Measurements from ENCODE around the gene SF3B2.
A peak's percentile ranks its signal among the peaks of the same experiment; 100 is the strongest.
"Not testable (repeated sequence)": the region's sequence is repeated elsewhere in the genome, so short reads cannot be mapped to it uniquely, and the experiment has no call there.

The SF3B2 gene

DNA sequence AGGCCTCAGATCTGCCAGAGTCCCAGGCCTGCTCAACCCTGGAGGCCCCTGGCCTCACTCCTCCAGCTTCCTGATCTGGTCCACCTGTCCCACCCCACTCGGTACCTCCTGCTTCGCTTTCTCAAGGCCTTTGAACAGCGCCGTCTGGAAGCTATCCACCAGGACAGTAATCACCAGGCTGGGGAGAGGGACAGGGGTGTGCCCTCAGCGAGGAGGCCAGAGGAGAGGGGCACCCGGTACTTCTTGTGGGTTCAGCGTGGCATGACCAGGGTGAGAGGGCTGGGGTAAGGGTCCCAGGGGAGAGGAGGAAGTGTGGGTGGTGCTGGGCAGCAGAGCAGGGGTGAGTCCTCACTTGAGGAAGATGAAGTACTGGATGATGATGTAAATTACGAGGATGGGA is 32.0 kb upstream of the SF3B2 start:
- DNase-seq: no peak

DNA sequence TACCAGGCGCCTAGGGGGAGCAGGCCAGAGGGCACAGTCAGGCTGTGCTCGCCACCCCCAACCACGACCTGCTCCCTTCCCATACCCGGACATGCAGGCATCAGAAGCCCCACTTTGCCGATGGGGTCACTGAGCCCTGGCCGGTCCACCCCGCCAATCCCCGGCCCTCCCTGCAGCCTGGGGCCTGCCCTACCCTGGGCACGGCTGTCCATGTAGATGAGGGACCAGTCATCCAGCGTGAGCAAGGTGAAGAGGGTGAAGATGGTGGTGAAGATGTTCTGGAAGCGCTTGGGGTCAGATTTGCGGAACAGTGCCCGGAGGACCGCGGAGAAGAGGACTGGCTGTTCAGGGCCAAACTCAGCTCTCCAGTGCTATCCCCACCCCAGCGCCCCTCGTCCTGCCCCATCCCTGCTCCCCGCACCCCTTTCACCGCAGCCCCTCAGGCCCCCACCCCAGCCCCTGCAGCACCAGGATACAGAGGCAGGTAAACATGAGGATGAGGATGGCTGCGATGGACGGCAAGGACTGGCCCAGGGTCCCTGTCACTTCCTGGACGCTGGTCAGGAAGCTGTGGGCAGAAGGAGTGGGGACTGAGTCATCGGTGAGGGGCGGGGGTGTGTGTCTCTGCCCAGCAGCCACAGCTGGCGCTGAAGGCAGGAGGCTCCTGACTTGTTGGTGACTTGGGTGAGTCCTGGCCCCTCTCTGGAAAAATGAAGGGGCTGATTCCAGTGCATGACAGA is 31.4 kb upstream of the SF3B2 start:
- DNase-seq: no peak

DNA sequence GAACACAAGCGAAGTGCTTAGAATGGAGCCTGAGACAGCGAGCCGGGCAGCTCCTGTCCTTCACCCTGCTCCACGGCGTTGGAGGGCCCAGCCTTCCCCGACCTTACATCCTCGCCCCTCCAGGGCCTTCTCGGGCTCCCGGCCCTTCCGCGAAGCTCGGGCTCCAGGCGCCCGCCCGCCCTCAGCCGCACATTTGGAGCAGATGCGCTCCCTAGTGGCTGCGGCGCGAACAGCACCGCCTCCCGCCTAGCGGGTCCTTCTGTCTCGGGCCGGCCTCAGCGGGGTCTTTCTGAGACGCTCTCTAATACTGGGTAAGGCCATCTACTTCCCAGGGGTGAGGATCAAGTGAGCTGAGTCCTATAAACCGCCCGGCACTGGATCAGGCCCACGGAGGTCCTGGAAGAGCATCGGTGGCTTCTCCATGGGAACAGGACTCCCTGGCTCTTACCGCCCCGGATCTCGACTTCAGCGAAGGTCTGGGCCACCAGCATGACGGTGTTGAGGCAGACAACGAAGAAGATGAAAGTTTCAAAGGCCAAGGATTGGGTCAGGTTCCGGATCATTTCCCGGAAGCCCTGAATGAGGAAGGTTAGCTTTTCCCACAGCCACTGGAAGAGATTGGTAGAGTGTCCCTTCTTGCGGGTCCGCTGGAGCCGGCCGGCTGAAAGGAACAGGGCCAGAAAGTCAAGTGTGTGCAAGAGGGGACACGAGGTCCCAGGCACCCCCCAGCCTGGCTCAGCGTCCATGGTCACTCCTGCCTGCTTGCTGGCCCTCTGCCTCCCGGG is 29.6 kb upstream of the SF3B2 start:
- peak; percentile 76 for DNase-seq

DNA sequence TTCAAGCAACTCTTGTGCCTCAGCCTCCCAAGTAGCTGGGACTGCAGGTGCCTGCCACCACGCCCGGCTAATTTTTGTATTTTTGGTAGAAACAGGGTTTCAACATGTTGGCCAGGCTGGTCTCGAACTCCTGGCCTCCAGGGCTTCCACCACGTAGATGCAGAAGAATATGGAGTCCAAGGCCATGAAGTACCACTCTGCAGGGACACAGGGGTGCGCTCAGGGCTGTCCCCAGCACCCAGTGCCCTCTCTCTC is 29.1 kb upstream of the SF3B2 start:
- not testable (repeated sequence) for DNase-seq

DNA sequence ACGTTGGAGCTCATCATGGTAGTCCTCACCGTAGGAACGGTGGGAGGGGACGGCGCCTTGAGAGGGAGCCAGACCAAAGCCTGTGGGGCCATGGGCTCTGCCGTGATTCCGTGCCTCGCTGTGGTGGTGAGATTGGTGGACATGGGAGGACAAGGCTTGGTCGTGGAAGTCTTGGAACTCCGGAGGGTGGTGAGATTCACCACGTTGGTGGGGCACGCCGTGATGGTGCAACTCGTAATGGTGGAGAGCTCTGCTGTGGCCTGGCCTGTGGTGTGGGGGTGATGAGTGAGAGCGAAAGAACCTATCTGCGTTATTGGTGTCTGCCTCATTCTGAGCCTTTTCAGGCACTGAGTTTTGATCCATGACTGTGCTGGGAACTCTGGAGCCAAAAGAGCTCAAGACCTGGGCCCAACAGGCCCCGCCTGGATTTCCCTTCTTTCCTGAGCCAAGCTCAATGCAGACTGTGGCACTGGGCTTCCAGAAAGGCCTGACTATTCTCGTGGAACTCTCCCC is 26.1 kb upstream of the SF3B2 start, which contains the start of gene CATSPER1:
CATSPER1 (minus strand) TSS at position 463 of the 513 bp plus-strand sequence; CDS start at position 363, 100 bp downstream.
- DNase-seq: no peak

DNA sequence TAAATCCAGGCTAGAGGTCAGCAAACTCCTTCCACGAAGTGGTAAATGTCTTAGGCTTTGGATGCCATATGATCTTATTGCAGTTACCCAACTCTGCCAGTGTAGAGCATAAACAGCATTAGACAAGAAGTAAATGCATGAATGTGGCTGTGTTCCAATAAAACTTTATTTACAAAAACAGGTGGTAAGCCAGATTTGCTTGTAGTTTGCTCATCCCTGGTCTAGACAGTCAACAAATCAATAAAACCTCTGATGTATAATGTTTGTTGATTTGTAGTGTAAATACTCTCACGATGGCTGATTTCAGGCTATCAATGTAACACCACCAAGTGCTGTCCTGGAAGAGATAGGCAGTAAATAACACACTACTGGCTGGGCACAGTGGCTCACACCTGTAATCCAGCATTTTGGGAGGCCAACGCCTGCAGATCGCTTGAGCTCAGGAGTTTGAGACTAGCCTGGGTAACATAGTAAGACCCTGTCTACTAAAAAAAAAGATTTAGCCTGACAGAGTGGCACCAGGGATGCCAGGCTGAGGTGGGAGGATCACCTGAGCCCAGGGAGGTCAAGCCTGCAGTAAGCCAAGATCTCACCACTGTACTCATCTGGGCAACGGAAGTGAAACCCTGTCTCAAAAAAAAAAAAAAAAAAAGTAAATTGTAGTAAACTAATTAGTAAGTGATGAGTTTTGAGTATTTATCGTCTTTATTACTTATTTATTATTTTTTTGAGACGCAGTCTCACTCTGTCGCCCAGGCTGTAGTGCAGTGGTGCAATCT is 19.0 kb upstream of the SF3B2 start:
- no peak for DNase-seq

DNA sequence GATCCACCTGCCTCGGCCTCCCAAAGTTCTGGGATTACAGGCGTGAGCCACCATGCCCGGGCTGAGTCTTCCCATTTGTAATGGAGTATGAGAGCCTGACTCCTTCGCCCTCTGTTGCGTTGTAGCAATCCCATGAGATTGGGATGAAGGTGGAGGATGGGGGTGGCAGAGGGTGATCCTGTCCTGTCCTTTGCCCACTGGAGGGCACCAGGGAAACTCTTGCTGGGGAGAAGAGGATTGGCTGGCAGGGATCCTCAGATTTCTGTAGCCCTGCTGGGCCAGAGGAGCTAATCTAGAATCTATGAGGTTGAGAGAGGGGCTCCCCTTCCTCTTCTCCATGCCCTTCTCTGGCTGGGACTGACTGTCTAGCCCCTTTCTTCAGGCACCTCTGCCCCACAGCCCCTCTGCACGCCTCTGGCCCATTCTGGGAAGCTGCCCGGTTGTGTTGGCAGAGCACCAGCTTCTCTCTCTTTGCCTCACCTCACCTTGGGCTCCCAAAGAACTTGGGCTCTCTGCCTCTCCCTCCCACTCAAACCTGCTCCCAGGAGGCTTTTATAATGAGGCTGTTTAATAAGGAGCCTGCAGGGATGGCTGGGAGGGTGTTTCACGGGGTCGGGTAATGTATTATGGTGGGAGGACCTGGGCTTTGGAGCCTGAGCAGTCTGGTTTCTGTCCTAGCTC is 16.4 kb upstream of the SF3B2 start:
- DNase-seq: no peak

DNA sequence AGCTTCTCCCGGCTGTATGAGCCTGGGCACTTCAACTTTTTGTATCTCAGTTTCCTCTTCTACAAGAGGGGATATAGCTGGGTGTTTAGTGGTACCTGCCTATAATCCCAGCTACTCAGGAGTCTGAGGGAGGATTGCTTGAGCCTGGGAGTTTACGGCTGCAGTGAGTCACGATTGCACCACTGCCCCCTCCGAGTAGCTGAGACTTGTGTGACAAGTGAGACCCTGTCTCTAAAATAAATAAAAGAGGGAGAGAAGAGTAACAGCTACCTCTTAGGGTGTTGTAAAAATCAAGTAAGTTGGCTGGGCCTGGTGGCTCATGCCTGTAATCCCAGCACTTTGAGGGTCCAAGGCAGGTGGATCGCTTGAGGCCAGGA is 15.8 kb upstream of the SF3B2 start:
- no peak for DNase-seq

DNA sequence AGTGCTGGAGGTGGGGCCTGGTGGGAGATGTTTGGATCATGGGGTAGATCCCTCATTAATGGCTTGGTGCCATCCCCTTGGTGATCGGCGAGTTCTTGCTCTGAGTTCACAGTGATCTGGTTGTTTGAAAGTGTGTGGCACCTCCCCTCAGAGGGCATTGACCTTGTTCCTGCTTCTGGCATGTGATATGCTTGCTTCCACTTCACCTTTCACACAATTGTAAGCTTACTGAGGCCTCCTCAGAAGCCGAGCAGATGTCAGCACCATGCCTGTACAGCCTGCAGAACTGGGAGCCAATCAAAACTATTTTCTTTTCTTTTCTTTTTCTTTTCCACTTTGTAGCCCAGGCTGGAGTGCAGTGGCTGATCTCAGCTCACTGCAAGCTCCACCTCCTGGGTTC is 14.8 kb upstream of the SF3B2 start:
- DNase-seq: no peak

DNA sequence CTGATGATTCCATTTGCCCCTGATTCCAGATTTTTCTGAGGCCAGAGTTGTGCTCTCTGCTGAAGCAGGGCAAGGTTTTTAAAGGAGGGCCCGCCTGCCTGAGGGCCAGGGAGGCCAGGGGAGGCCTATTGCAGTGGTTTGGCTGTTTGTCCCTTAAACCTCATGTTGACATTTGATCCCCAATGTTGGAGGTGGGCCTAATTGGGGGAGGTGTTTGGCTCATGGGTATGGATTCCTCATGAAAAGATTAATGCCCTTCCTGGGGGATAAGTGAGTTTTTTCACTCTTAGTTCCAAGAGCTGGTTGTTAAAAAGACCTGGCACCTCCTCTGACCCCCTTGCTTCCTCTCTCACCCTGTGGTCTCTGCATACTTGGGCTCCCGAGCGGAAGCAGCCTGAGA is 12.4 kb upstream of the SF3B2 start:
- DNase-seq: no peak

DNA sequence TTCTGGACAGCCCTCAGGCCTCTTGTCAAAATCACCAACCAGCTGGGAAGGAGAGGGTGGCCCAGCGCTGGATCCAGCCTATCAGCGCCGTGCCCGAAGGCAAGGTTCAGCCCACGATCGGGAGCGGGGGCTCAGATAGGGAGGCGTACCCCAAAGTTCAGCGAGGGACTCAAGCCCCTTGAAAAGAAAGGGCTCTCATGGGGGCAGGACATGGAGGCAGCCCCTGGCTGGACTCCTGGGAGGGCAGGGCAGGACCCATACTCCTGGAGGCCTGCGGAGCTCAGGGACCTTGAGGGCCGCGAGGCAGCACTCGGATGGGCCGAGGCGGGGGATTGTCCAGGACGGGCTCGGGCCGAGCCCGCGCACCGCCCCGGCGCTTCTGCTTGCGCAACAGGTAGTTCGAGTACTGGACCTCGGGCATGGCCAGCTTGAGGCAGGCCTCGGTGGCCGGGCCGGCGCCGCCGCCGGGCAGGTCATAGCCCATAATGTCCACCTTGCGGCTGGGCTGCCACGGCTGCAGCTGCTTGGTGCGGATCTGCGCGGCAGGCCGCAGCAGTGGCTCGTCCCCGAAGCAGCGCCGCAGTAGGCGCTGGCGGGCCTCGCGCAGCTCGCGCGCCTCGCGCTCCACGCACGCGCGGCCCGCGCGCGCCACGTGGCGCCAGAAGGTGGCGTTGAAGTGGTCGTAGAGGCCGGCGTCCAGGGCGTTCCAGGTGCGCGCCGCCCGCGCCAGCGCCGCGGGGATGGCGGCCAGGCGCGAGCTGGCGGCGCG is 9.8 kb upstream of the SF3B2 start:
- DNase-seq: no peak

DNA sequence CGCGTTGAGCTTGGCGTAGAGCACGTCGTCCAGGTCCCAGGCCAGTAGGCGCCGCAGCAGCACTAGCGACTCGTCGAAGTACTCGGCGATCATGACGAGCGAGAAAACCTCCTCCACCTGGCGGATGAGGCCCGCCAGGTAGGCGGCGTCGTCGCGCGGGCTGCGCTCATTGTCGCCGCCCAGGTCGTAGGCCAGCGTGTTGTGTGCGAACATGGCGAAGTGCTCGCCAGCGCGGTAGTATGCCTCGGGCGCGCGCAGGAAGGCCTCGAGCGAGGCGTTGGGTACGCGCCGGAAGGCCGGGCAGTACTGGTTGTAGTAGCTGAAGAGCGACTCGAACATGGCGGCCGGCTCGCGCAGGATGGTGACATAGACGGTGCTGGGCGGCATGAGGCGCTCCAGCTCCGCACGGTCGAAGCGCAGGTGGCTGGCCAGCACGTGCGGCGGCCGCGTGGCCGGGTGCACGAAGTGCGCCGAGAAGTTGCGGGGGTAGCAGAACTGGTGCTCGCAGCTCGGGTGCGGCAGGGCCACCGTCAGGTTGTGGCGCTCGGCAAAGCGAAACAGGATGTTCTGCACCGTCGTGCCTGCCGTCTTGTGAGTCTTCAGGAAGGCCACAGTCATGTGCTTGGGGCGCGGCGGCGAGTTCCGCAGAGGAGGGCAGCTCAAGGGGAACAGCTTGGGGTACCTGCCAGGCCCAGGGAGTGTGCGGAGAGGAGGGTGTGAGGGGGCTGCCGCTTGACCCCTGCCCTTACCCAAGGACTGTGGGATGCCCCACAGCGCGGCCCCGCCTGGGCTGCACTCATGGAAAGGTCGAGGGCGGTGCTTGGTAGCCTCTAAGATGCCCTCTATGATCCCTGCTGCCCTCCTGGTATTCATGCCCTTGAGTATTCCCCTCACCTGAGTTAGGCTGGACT is 8.9 kb upstream of the SF3B2 start:
- DNase-seq: no peak

DNA sequence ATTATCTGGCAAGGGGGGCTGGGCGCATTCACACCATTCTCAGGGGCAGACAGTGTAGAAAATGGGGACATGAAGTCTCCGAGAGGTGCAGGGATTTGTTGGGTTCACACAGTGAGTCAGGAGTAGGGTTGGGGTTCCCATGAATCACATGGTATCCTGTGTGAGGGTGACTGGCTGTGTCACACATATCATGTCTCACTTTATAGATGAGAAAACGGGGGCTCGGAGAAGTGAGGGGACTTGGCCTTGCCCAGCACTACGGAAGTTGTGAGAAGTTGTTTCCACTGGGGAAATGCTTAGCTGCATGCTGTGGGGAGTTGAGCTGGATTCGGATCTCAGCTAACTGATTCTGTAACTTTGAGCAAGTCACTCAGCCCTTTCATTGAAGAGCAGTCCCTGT is 7.4 kb upstream of the SF3B2 start:
- DNase-seq: no peak

DNA sequence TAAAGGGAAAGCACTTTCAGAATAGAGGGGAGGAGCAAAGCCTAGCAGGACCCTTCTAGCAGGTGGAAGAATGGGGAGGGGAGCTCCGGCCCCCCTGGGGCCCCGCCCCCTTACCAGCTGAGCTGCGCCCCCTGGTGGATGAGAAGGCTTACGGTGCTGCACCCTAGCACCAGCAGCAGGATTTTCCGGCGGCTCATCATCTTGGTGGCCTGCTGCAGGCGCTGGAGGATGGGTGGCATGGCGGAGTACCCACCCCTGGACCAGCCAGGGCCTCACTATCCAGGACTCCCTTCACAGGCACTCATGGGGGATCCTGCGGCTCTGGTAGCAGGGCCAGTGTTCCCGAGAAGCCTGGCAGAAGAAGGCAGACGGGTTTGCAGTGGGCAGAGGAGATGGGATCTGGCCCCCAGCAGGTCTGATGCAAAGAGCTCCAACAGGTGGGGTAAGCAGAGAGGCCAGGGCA is 7.0 kb upstream of the SF3B2 start:
- DNase-seq: peak; percentile 86

DNA sequence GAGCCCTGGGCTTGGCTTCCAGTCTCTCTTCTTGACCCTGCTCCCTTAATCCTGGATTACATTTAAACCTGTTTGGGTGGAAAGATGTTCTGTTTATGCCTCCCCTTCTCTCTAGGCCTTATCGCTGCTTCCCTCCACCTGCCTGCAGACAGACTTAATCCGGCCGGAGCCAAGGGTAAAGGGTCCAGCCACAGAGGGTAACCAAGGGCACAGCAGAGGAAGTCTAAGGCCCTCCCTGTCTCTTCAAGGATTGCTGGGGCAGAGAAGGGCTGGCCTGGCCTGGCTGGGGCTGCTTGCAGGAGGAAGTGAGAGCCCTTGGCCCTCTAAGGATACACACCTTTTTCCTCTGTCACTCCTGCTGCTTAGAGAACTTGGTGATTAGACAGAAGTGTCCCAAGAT is 5.3 kb upstream of the SF3B2 start:
- DNase-seq: no peak

DNA sequence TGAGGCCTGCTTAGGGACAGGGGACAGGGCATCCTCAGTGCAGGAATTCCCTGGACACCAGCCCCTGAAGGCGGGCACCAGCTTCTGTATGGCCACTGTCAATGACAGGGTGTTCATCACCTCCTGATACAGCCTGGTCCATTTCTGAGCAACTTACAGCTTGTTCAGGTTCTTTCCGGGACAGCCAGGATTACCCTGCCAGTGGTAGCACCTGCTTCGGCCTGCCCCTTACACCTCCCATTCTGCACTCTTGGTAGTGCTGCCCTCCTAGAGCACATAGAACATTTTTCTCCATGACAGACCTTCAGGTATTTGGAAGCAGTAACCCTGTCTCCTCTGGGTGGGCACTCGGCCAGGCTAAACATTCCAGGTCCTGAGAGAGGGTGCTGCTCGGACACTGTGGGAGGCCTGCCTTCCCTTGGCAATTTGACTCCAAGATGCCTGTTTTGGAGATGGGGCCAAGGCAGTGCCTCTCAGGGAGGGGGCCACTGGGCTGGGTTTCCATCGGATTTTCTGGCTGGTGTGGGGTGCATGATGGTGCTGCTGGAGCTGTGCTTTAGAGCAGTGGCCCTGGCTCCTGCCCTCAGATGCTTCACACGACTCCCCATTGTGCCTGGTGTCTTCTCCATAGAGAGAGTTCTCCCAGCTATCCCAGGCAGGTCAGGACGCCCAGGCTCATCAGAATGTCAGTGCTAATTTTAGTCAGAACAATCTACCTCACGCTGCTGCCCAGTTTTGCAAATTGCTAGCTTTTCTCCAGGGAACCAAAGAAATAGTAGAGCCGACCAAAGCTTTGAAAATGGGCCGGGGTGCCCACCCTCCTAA is 4.4 kb upstream of the SF3B2 start:
- DNase-seq: no peak

DNA sequence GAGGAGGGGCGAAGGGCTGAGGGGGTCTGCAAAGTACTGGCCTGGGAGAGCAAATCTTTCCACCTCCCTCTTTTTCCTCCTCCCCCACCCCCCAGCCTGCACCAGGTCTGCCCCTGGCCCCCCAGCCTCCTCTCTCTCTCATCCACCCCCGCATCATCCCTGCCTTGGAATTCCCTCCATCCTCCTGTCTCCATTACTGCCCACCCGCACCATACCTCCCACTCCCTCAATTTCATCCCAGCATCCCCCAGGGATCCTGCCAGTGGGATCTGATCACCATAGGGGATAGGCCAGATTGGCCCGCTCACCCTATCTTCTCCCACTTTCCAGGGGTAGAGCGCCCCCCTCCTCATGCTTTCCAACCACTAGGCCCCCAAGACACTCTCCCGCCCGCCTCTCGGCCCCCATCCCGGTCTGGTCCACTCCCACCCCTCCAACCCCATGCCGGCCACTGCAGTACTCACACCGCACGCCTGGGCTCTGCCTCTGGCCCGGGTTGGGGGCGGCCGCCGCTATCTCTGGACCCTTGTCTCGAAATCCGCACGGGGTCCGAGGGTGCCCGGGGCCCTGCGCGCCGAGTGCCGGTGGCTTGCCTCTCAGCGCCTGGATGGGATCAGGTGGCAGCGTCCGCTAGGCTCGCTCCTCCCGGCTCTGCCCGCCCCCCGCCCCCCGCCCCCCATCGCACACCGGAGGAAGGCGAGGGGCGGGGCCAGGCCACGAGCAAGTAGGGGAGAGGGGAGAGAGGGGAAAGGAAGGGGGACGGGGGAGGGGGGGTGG is 3.4 kb upstream of the SF3B2 start, which contains the start of gene GAL3ST3:
GAL3ST3 (minus strand) TSS at position 615 of the 777 bp plus-strand sequence. CDS start 3,746 bp downstream, outside the sequence.
- DNase-seq: no peak

DNA sequence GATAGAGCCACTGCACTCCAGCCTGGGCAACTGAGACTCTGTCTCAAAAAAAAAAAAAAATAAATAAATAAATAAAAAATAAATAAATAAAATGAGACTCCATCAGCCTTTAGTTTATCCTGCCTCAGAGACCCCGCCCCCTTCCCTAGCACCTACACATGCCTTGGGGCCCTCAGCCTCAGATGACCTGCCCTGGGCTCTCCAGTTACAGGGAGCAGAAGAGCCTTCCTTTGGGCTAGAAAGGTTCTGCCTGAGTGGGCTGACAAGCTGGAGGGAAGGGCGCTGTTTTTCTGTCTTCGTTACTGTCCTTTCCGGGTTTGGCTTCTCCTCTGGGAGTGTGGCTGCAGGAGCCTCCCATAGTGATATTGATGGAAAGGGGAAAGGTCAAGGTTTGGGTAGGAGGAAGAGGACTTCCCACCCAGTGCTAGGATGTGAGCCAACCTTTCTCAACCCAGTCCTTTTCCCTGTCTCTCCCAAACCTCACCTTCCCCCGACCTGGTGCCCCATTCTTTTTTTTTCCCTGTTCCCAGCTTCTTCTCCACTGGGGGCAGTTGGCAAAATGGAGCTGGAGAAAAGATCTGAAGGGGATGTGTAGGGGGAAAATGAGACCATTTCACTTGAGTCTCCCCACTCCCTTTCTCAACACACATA is 1.5 kb upstream of the SF3B2 start:
- DNase-seq: no peak

DNA sequence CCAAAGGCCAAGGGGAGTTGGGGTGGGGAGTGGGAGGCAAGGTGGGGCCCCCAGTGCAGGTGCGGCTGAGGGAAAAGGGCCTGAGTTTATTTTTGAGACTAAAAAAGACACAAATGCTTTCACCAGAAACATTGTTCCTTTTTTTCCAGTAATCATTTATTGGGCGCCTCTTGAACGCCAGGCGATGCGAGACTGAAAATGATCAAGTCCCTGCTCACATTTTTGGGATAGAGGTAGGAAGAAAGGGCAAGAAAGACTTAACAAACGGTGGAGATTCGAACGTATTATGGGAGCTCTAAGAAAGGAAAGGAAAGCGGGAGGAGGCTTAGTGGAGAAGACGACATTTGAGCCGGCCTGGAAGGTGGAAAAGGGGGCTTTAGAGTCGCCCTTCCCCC is 796 bp upstream of the SF3B2 start:
- DNase-seq: no peak

Data from activated gamma-delta T cell treated with Interleukin-2 at 50 U/mL for 16 hours (primary cell).